ENCODE results near the gene TRIM40.
"Not testable (repeated sequence)": the region's sequence is repeated elsewhere in the genome, so short reads cannot be mapped to it uniquely, and the experiment has no call there.

TRIM40 gene

GRCh38 chr6:30131947-30132497, 3.9 kb upstream of the TRIM40 start:
- TF ChIP-seq, protein P1, sequence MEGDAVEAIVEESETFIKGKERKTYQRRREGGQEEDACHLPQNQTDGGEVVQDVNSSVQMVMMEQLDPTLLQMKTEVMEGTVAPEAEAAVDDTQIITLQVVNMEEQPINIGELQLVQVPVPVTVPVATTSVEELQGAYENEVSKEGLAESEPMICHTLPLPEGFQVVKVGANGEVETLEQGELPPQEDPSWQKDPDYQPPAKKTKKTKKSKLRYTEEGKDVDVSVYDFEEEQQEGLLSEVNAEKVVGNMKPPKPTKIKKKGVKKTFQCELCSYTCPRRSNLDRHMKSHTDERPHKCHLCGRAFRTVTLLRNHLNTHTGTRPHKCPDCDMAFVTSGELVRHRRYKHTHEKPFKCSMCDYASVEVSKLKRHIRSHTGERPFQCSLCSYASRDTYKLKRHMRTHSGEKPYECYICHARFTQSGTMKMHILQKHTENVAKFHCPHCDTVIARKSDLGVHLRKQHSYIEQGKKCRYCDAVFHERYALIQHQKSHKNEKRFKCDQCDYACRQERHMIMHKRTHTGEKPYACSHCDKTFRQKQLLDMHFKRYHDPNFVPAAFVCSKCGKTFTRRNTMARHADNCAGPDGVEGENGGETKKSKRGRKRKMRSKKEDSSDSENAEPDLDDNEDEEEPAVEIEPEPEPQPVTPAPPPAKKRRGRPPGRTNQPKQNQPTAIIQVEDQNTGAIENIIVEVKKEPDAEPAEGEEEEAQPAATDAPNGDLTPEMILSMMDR (IDR thresholded peaks at IDR 0.05; ENCODE audit: unreplicated experiment in 3 of 3): no peak
- Mint-ChIP-seq H3K4me3 (no peak overlapping the region), H3K27me3 (ENCODE audit: low read depth) (peaks cover 80% of the 10 kb centered on the region), H3K36me3 (ENCODE audit: low read depth) (no peaks in the 10 kb centered on the region), H3K27ac (no peak overlapping the region), H3K4me1 (peaks cover 14% of the 10 kb centered on the region), H3K9me3 (no peaks in the 10 kb centered on the region)

- Mint-ChIP-seq H3K27ac (no peak overlapping the region), H3K9me3 (no peaks in the 10 kb centered on the region), H3K4me1 (peaks cover 5% of the 10 kb centered on the region), H3K36me3 (ENCODE audit: low read depth) (no peaks in the 10 kb centered on the region), H3K4me3 (no peak overlapping the region), H3K27me3 (ENCODE audit: low read depth) (peaks cover 68% of the 10 kb centered on the region)
- TF ChIP-seq, protein P1 (IDR thresholded peaks at IDR 0.05; ENCODE audit: unreplicated experiment in 3 of 3): no peak
These were observed 793 bp upstream of the TRIM40 start for GRCh38 chr6:30135147-30135546.

DNA sequence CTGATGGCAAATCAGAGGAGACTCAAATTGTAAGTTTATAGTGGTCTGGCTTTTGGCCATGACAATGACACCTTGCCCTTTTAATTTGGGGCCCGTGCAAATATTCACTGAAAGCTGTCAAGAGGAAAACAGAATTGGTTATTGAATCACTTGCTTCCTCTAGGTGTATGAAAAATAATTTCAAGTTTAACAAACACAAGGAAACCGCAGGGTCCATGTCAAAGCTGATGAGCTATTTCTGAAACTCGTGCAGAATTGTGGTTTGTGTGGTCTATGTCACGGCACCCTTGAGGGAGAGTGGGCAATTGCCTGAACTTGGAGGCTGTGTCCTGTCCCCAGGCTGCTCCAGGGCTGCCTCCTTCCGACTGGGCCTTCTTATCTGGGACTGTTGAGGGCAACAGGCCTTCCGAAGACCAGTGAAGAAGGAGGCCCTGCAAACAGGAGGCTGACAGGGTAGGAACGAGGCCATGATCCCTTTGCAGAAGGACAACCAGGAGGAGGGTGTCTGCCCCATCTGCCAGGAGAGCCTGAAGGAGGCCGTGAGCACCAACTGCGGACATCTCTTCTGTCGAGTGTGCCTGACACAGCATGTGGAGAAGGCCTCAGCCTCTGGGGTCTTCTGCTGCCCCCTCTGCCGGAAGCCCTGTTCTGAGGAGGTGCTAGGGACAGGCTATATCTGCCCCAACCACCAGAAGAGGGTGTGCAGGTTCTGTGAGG, 788 bp downstream of the TRIM40 start:
- H3K27me3 Mint-ChIP-seq (ENCODE audit: low read depth): peaks cover 65% of the 10 kb centered on the region
- H3K27ac Mint-ChIP-seq: no peak overlapping the region
- H3K4me1 Mint-ChIP-seq: no peaks in the 10 kb centered on the region
- H3K4me3 Mint-ChIP-seq: no peak overlapping the region
- no peaks in the 10 kb centered on the region for H3K9me3 Mint-ChIP-seq
- TF ChIP-seq, protein P1 (IDR thresholded peaks at IDR 0.05; ENCODE audit: unreplicated experiment in 3 of 3): no peak
- H3K36me3 Mint-ChIP-seq (ENCODE audit: low read depth): no peaks in the 10 kb centered on the region

DNA sequence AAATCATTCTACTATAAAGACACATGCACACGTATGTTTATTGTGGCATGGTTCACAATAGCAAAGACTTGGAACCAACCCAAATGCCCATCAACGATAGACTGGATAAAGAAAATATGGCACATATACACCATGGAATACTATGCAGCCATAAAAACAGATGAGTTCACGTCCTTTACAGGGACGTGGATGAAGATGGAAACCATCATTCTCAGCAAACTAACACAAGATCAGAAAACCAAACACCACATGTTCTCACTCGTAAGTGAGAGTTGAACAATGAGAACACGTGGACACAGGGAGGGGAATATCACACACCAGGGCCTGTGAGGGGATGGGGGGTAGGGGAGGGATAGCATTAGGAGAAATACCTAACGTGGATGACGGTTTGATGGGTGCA, 4.3 kb downstream of the TRIM40 start:
- not testable (repeated sequence) for H3K4me3 Mint-ChIP-seq; H3K9me3 Mint-ChIP-seq; H3K27ac Mint-ChIP-seq; H3K36me3 Mint-ChIP-seq (ENCODE audit: low read depth); H3K4me1 Mint-ChIP-seq
- H3K27me3 Mint-ChIP-seq (ENCODE audit: low read depth): peaks cover 66% of the 10 kb centered on the region

DNA sequence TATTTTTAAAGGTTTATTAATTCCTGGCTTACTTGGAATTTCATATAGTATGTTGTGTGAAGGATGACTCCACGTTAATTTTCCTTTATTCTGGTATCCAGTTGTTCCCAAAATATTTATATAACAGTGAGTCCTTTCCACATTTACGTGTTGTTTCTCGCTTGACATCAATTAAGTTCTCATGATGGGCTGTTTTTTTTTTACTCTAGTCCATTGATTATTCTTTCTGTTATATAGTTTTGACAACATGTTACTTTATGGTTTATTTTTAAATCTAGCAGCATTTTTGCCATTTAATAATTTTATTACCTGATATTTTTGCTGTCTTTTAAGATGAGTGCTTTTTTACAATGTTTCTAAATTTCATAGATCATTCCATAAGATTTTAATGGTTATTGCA, 6.7 kb downstream of the TRIM40 start:
- Mint-ChIP-seq H3K4me3 (no peak overlapping the region), H3K27me3 (ENCODE audit: low read depth) (peaks cover 61% of the 10 kb centered on the region), H3K4me1 (no peaks in the 10 kb centered on the region), H3K27ac (no peak overlapping the region), H3K9me3 (no peaks in the 10 kb centered on the region), H3K36me3 (ENCODE audit: low read depth) (no peaks in the 10 kb centered on the region)
- TF ChIP-seq, protein P1 (IDR thresholded peaks at IDR 0.05; ENCODE audit: unreplicated experiment in 3 of 3): no peak

- H3K27ac Mint-ChIP-seq: no peak overlapping the region
- no peak overlapping the region for H3K4me3 Mint-ChIP-seq
- H3K9me3 Mint-ChIP-seq: no peaks in the 10 kb centered on the region
- TF ChIP-seq, protein P1 (IDR thresholded peaks at IDR 0.05; ENCODE audit: unreplicated experiment in 3 of 3): no peak
- H3K36me3 Mint-ChIP-seq (ENCODE audit: low read depth): no peaks in the 10 kb centered on the region
- H3K4me1 Mint-ChIP-seq: no peaks in the 10 kb centered on the region
- peaks cover 64% of the 10 kb centered on the region for H3K27me3 Mint-ChIP-seq (ENCODE audit: low read depth)
These were observed 7.8 kb downstream of the TRIM40 start for GRCh38 chr6:30143780-30144179.

All from nephron (organoid).